H1 (cell line): Measurements from ENCODE around the gene JMJD8. TPM values are rescaled to one million over a fixed set of nuclear protein-coding genes. Genes with fewer than 3 reads are reported as not detected.

Experiments
- CTCF ChIA-PET: fragments of 300-600 bp; sonication (Branson Sonifier 250); formaldehyde crosslinking; loops from one replicate; lab custom pipeline; 2021; ENCODE audit not compliant: partially characterized antibody; lab: Charles Lee
- POLR2A ChIA-PET: fragments of 300-600 bp; sonication (Branson Sonifier 250); formaldehyde crosslinking; loops from one replicate; lab custom pipeline; 2021; ENCODE audit warnings: inconsistent platforms; ENCODE audit not compliant: partially characterized antibody; lab: Charles Lee
- DNase-seq, 2 experiments: peaks; one replicate each; pipeline versions ENCODE4 v3.0.0 to v3.0.0-alpha.2; 2010 to 2022; ENCODE audit warnings: low spot score in 2 of 2, low read depth in 1 of 2, mixed read lengths in 1 of 2
- FAIRE-seq: peaks from 2 replicates; lab custom pipeline; 2011; peaks lifted over from hg19 to GRCh38; lab: Jason Lieb, UNC
- H2AFZ ChIP-seq: 2 replicates; pipeline ENCODE4 v1.8.1; 2012; ENCODE audit warnings: low read length, inconsistent platforms
- H2AK5ac ChIP-seq: 2 replicates; pipeline ENCODE4 v1.6.1; 2013; ENCODE audit warnings: low read depth, low read length
- H2BK120ac ChIP-seq: replicated peaks from 2 replicates; pipeline ENCODE3; 2013; ENCODE audit warnings: low read depth, low read length, inconsistent platforms
- H2BK12ac ChIP-seq: 2 replicates; pipeline ENCODE4 v1.6.1; 2013; ENCODE audit warnings: low read depth, low read length
- H2BK15ac ChIP-seq: 2 replicates; pipeline ENCODE4 v1.6.1; 2013; ENCODE audit warnings: low read length
- H2BK20ac ChIP-seq: 2 replicates; pipeline ENCODE4 v1.6.1; 2013; ENCODE audit warnings: low read length
- H2BK5ac ChIP-seq: 2 replicates; pipeline ENCODE4 v1.6.1; 2013; ENCODE audit warnings: low read depth, low read length
- H3K14ac ChIP-seq: 2 replicates; pipeline ENCODE4 v1.6.1; 2013; ENCODE audit warnings: inconsistent platforms; ENCODE audit not compliant: insufficient read length
- H3K18ac ChIP-seq: 2 replicates; pipeline ENCODE4 v1.6.1; 2013; ENCODE audit warnings: low read length; ENCODE audit errors: extremely low read depth
- H3K23ac ChIP-seq: 2 replicates; pipeline ENCODE4 v1.6.1; 2013; ENCODE audit warnings: inconsistent platforms; ENCODE audit not compliant: insufficient read length
- H3K23me2 ChIP-seq: 2 replicates; pipeline ENCODE4 v1.6.1; 2013; ENCODE audit warnings: low read depth, low read length
- H3K27ac ChIP-seq: 2 replicates; pipeline ENCODE4 v1.6.1; 2011; ENCODE audit warnings: low read depth, low read length, inconsistent platforms
- H3K27me3 ChIP-seq, 4 experiments: replicated peaks in 1 of 4; 1 replicate in 1 of 4; 2 replicates in 3 of 4; pipeline versions ENCODE4 v1.6.1 to v1.8.1; 2011 to 2013; ENCODE audit warnings: low read length in 3 of 4, mild to moderate bottlenecking in 3 of 4, inconsistent platforms in 2 of 4, mixed read lengths in 2 of 4, moderate library complexity in 1 of 4; ENCODE audit not compliant: control insufficient read depth in 3 of 4, insufficient read depth in 3 of 4; ENCODE audit errors: extremely low read depth in 1 of 4
- H3K36me3 ChIP-seq, 4 experiments: 2 replicates each; pipeline versions ENCODE4 v1.6.1 to v1.8.1; 2011 to 2013; ENCODE audit warnings: mild to moderate bottlenecking in 4 of 4, low read length in 3 of 4, moderate library complexity in 2 of 4, control low read depth in 1 of 4, inconsistent platforms in 1 of 4; ENCODE audit not compliant: insufficient read depth in 4 of 4, control insufficient read depth in 2 of 4
- H3K4ac ChIP-seq: replicated peaks from 2 replicates; pipeline ENCODE3; 2013; ENCODE audit warnings: low read length, low read depth, mixed read lengths, inconsistent platforms; ENCODE audit not compliant: insufficient read length
- H3K4me1 ChIP-seq, 4 experiments: replicated peaks in 1 of 4; 1 replicate in 1 of 4; 2 replicates in 3 of 4; pipeline versions ENCODE4 v1.6.1 to v1.8.1; 2011 to 2013; ENCODE audit warnings: low read length in 3 of 4, inconsistent platforms in 2 of 4, mixed read lengths in 1 of 4; ENCODE audit not compliant: insufficient read depth in 4 of 4, control insufficient read depth in 3 of 4
- H3K4me2 ChIP-seq, 2 experiments: 2 replicates each; pipeline versions ENCODE4 v1.6.1 to v1.8.1; 2011 to 2013; ENCODE audit warnings: low read depth in 2 of 2, low read length in 2 of 2, control low read depth in 1 of 2, inconsistent platforms in 1 of 2, mild to moderate bottlenecking in 1 of 2; ENCODE audit not compliant: insufficient read depth in 1 of 2
- H3K4me3 ChIP-seq, 4 experiments: fragments of 200-600, 300-600 bp in 1 of 4; sonication (generic), shearing (Covaris generic), sonication (Bioruptor Twin) in 1 of 4; 2 replicates each; pipeline versions ENCODE4 v1.5.1 to v1.8.1; 2011 to 2016; ENCODE audit warnings: low read length in 4 of 4, low read depth in 3 of 4, control low read depth in 2 of 4, inconsistent platforms in 2 of 4, mild to moderate bottlenecking in 2 of 4, mixed read lengths in 1 of 4, moderate library complexity in 1 of 4; ENCODE audit not compliant: insufficient read depth in 2 of 4; ENCODE audit errors: extremely low read depth in 1 of 4
- H3K56ac ChIP-seq: replicated peaks from 2 replicates; pipeline ENCODE3; 2013; ENCODE audit warnings: low read depth, mild to moderate bottlenecking, mixed read lengths, low read length, inconsistent platforms; ENCODE audit not compliant: insufficient read length
- H3K79me1 ChIP-seq: 2 replicates; pipeline ENCODE4 v1.6.1; 2013; ENCODE audit warnings: low read depth, low read length, control low read depth
- H3K79me2 ChIP-seq, 2 experiments: 2 replicates each; pipeline versions ENCODE4 v1.6.1 to v1.8.1; 2012 to 2013; ENCODE audit warnings: low read length in 2 of 2, mild to moderate bottlenecking in 2 of 2, inconsistent platforms in 1 of 2; ENCODE audit not compliant: insufficient read depth in 2 of 2, control insufficient read depth in 1 of 2
- H3K9ac ChIP-seq, 4 experiments: replicated peaks in 1 of 4; 1 replicate in 1 of 4; 2 replicates in 3 of 4; pipeline versions ENCODE4 v1.6.1 to v1.8.1; 2011 to 2013; ENCODE audit warnings: low read depth in 3 of 4, low read length in 3 of 4, control low read depth in 2 of 4, mild to moderate bottlenecking in 2 of 4, moderate library complexity in 2 of 4, inconsistent platforms in 1 of 4; ENCODE audit errors: extremely low read depth in 1 of 4
- H3K9me3 ChIP-seq, 2 experiments: 2 replicates each; pipeline versions ENCODE4 v1.6.1 to v1.8.1; 2012 to 2013; ENCODE audit warnings: mild to moderate bottlenecking in 2 of 2, moderate library complexity in 2 of 2, control low read depth in 1 of 2, inconsistent platforms in 1 of 2, low read depth in 1 of 2, low read length in 1 of 2, mixed read lengths in 1 of 2; ENCODE audit not compliant: insufficient read depth in 2 of 2
- H4K20me1 ChIP-seq, 2 experiments: replicated peaks in 1 of 2; 2 replicates each; pipeline versions ENCODE3 to v1.8.1; 2011 to 2013; ENCODE audit warnings: inconsistent platforms in 2 of 2, low read length in 2 of 2, mild to moderate bottlenecking in 1 of 2; ENCODE audit not compliant: insufficient read depth in 2 of 2, control insufficient read depth in 1 of 2
- H4K5ac ChIP-seq: 2 replicates; pipeline ENCODE4 v1.6.1; 2013; ENCODE audit warnings: low read length, low read depth, mixed read lengths, inconsistent platforms; ENCODE audit not compliant: insufficient read length
- H4K8ac ChIP-seq: 2 replicates; pipeline ENCODE4 v1.8.0; 2013; ENCODE audit warnings: mild to moderate bottlenecking, moderate library complexity, low read length, inconsistent platforms; ENCODE audit not compliant: insufficient read depth; ENCODE audit errors: extremely low read depth
- H4K91ac ChIP-seq: replicated peaks from 2 replicates; pipeline ENCODE3; 2013; ENCODE audit warnings: low read length, mixed read lengths, inconsistent platforms; ENCODE audit not compliant: insufficient read length
- BACH1 ChIP-seq: IDR thresholded peaks from 2 replicates; pipeline ENCODE4 v1.6.1; 2012; ENCODE audit warnings: low read length, improper control_type of control experiment
- CBX5 ChIP-seq: fragments of 300-800, 300-1000 bp; sonication (generic); IDR thresholded peaks from 2 replicates; pipeline ENCODE4 v1.7.1; 2016; ENCODE audit warnings: antibody characterized with exemption, low read length, low read depth
- GABPA ChIP-seq: IDR thresholded peaks from 2 replicates; pipeline ENCODE4 v1.6.1; 2011; ENCODE audit warnings: mild to moderate bottlenecking, low read length, moderate library complexity, borderline replicate concordance; ENCODE audit not compliant: insufficient read depth
- HDAC2 ChIP-seq, 2 experiments: fragments of 300-600 bp in 1 of 2; sonication (generic) in 1 of 2; IDR thresholded peaks; 2 replicates each; pipeline ENCODE4 v1.6.1; 2011 to 2012; ENCODE audit warnings: low read depth in 2 of 2, low read length in 2 of 2, mild to moderate bottlenecking in 2 of 2, moderate library complexity in 2 of 2, borderline replicate concordance in 1 of 2, inconsistent platforms in 1 of 2
- SAP30 ChIP-seq: fragments of 300-600 bp; sonication (generic); IDR thresholded peaks from 2 replicates; pipeline ENCODE4 v1.7.1; 2012; ENCODE audit warnings: low read length, moderate library complexity, mild to moderate bottlenecking, inconsistent platforms; ENCODE audit not compliant: insufficient read depth, insufficient replicate concordance
- SIX5 ChIP-seq: IDR thresholded peaks from 2 replicates; pipeline ENCODE4 v1.6.1; 2011; ENCODE audit warnings: mild to moderate bottlenecking, low read depth, low read length
- TAF7 ChIP-seq: optimal IDR thresholded peaks from 2 replicates; pipeline ENCODE3; 2011; ENCODE audit warnings: low read depth, mild to moderate bottlenecking, inconsistent platforms, low read length, moderate library complexity, borderline replicate concordance
- WGBS, 2 experiments: shearing (Covaris generic) in 1 of 2; methylation state at CpG; one replicate each; pipeline versions ENCODE4 v1.1.6 to v1.1.7; 2013 to 2015; ENCODE audit warnings: low lambda C conversion rate in 2 of 2, mixed read lengths in 2 of 2, inconsistent platforms in 1 of 2, low coverage in 1 of 2, missing lambda C conversion rate in 1 of 2; ENCODE audit not compliant: insufficient replicate concordance in 2 of 2, insufficient coverage in 1 of 2, insufficient read length in 1 of 2; ENCODE audit errors: extremely low coverage in 1 of 2, missing lambda C conversion rate in 1 of 2; 5-methylcytosine and 5-hydroxymethylcytosine counted together
- polyA plus RNA-seq, 7 experiments: library from polyadenylated mRNA; depleted of rRNA in 3 of 7; stranded (reverse) in 5 of 7; unstranded in 2 of 7; fragments of >200 nt in 5 of 7; fragments of 200-250 nt in 2 of 7; gene quantifications; 1 replicate in 5 of 7; 2 replicates in 1 of 7; 4 replicates in 1 of 7; pipeline versions ENCODE4 v1.2.1 to v1.2.3, GENCODE V29; 2011 to 2013; ENCODE audit warnings: missing spikeins in 2 of 7, mixed read lengths in 2 of 7
- total RNA-seq: library from RNA; stranded (reverse); fragmentation: NEBNext Ultra II Directional; extraction: Animal tissue kit (Norgen Biotek cat#: 25700); gene quantifications from 2 replicates; pipeline ENCODE4 v1.2.1, GENCODE V29; 2021

JMJD8 gene
- total and polyA plus RNA-seq, 2 of the 8 experiments (the other 6 are each of a cell fraction or from before 2014, with no cell fraction given), result 46.4 to 87.4 TPM

- peak in 1 of 2 experiments; percentile 64 for DNase-seq
- POLR2A ChIA-PET, result interaction anchor here (0.6 to 13.3 kb wide), 22 partner anchors 9 to 298 kb away, joined by 3 to 214 read pairs (median 4); partner anchors contain the start of genes ANTKMT, CCDC78, GNG13 and HAGHL
Measured at GRCh38 chr16:680967-681745, 3.0 kb downstream of the JMJD8 start.

More at GRCh38 chr16:680967-681745, 3.0 kb downstream of the JMJD8 start:
- Histone ChIP-seq H3K79me1 (peaks cover 6% of the 10 kb centered on the region; the same call in 1 of the 2 replicates), H3K4me3 (peak overlapping the region; percentile 72 to 89 (median 80)), H2BK120ac (no peak overlapping the region), H4K8ac (peak overlapping the region; percentile 82), H3K18ac (no peak overlapping the region; the same call in 1 of the 2 replicates), H3K56ac (no peak overlapping the region), H3K23ac (no peak overlapping the region), H2BK5ac (no peak overlapping the region), H3K14ac (no peak overlapping the region), H3K79me2 (peaks cover 0 to 12% of the 10 kb centered on the region in 2 experiments; a peak in 1 of 4 replicates)
- no peak for FAIRE-seq
- 60% methylated on average over 41 of the region's 44 CpGs; no CpG with 5 or more reads in 1 of the 2 experiments for WGBS, 2 experiments
- CTCF ChIA-PET, result interaction anchor here (0.7 to 1.9 kb wide), 15 partner anchors 9 to 104 kb away, joined by 3 to 8 read pairs (median 4); partner anchors contain the start of genes MCRIP2 and WDR24
- no peak for TF ChIP-seq HDAC2 (IDR thresholded peaks at IDR 0.05; ENCODE audit: borderline replicate concordance in 1 of 2, low read depth in 2 of 2, low read length in 2 of 2)
- TF ChIP-seq CBX5, result no peak
- TF ChIP-seq BACH1, result no peak
- TF ChIP-seq SIX5, result no peak
- peak; percentile 15 for TF ChIP-seq TAF7
- TF ChIP-seq GABPA, result peak; percentile 46; the same call in 1 of the 2 replicates
- TF ChIP-seq SAP30, result peak; percentile 31
- TF ChIP-seq, all 59 proteins: peak for 3
- peaks cover 4 to 29% of the 10 kb centered on the region in 2 experiments for H4K20me1 ChIP-seq
- peaks cover 0 to under 1% (median 0%) of the 10 kb centered on the region in 4 experiments; a peak in 2 of 7 replicates for H3K27me3 ChIP-seq
- no peak overlapping the region for H4K91ac ChIP-seq
- H3K23me2 ChIP-seq, result peaks cover 13% of the 10 kb centered on the region; the same call in 1 of the 2 replicates
- no peak overlapping the region for H3K27ac ChIP-seq
- no peak overlapping the region for H2AFZ ChIP-seq
- no peak overlapping the region for H4K5ac ChIP-seq
- H2BK15ac ChIP-seq, result no peak overlapping the region
- peak overlapping the region; percentile 74 for H3K4me2 ChIP-seq
- no peaks in the 10 kb centered on the region for H3K9me3 ChIP-seq
- H2BK20ac ChIP-seq, result no peak overlapping the region
- H3K4ac ChIP-seq, result no peak overlapping the region
- H2BK12ac ChIP-seq, result no peak overlapping the region
- H3K36me3 ChIP-seq, result peaks cover 4 to 21% (median 13%) of the 10 kb centered on the region in 4 experiments; a peak in 7 of 8 replicates
- H3K9ac ChIP-seq, result peak overlapping the region in 3 of 4 experiments; percentile 13 to 72 (median 62); a peak in 3 of 7 replicates
- H2AK5ac ChIP-seq, result no peak overlapping the region
- H3K4me1 ChIP-seq, result peaks cover 0 to 30% (median 24%) of the 10 kb centered on the region in 4 experiments; a peak in 6 of 7 replicates
